IPS-11a (cell line): ENCODE results near the gene CD59.
"Not testable (repeated sequence)": the region's sequence is repeated elsewhere in the genome, so short reads cannot be mapped to it uniquely, and the experiment has no call there.

Experiments used
- H3K4me3 ChIP-seq: one replicate; pipeline ENCODE4 v1.5.1; 2013; ENCODE audit warnings: low read depth, low read length, control low read depth

CD59 gene

GRCh38 chr11:33669598-33670249 is 66.5 kb downstream of the CD59 start:
- H3K4me3 ChIP-seq, result no peak overlapping the region

- no peak overlapping the region for H3K4me3 ChIP-seq
These were observed 67.1 kb downstream of the CD59 start for GRCh38 chr11:33668951-33669596.

DNA sequence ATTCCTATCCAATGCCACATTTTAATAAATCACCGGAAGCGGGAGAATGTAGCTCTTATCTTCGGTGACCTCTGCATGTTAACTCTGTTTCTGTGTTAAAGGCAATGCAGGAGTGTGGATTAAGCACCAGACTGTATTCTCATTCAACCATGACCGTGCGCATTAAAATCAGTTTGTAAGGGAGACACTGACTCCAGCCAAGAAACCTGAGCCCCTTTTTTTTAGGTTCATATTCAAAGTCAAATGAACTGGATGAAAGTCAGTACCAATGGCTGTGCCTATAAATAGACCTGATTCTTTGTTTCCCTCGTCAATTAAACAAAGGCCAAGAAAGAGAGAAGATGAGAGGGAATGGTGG is 67.8 kb downstream of the CD59 start:
- no peak overlapping the region for H3K4me3 ChIP-seq

DNA sequence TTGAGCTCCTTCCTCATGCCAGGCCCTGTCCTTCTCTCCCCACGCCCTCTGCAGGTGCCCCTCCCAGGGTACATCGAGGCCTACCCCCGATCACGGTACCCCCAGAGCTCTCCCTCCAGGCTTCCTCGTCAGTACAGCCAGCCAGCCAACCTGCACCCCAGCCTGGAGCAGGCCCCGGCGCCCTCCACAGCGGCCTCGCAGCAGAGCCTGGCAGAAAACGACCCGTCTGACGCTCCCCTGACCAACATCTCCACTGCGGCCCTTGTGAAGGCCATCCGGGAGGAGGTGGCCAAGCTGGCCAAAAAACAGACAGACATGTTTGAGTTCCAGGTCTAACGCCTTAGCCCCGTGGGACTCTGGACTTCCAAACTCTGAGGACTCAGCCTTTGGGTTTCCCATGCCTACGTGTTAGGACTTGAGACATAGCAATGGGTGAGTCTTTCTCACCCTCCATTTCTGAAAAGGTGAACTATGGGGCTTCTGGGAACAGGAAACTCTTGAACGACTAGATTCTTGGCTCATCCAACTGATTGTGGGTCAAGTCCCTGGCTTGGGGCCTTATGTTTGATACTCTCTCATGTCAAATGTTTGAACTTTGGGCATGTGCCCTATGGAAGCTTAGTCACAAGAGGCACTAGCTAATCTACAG is 68.3 kb downstream of the CD59 start:
- H3K4me3 ChIP-seq, result no peak overlapping the region

DNA sequence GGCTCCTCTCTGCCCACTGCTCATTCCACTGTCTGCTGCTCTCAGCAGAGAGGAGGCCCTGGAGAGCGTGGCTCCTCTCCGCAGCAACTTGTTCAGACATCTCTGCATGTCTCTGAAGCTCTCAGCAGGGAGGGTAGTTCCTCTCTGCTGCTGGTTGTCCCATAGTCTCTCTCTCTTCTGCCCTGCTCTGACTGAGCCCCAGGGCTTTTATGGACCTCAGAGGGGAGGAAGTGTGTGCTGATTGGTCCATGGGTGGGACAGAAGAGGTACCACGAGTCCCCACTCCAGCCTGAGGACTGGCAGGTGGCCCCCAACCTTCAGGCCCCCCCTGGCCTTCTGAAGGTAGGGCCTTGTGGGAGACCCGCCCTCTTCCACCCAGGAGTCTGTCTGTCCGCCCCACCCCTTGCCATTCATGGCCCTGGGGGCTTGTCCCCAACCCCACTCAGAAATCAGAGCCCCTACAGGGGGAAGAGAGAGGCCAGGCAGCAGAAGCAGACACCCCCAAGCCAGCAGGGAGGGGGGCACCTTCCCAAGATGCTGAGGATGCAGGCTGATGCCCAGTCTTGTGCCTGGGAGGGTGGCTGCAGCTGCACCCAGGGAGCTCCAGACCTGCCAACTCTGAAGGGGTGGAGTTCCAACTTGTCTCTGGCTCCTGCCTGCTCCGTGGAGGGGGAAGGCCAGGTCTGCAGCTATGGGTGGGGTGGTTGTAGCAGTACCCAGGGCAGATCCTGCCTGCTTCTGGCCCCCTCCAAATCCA is 70.7 kb downstream of the CD59 start:
- H3K4me3 ChIP-seq, result no peak overlapping the region

DNA sequence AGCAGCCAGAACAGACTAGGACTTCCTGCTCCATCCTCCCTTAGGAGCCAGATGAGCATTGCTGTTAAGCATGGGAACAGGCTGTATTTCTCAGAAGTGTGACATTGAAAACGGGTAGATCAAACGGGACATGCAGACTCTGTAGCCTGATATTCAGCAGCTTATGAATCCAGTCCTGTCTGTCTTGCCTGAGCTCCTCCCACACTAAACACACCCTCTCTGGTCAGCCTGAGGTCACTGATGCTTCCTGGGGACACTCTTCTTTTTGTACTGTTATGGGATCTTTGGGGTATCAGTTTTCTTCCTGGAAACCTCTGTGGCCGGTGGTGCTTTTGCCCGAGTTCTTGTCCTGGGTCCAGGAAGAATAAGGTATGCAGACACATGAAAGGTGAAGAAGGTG is 71.4 kb downstream of the CD59 start:
- H3K4me3 ChIP-seq, result no peak overlapping the region

- no peak overlapping the region for H3K4me3 ChIP-seq
These were observed 72.1 kb downstream of the CD59 start for GRCh38 chr11:33664166-33664565.

- no peak overlapping the region for H3K4me3 ChIP-seq
These were observed 73.1 kb downstream of the CD59 start for GRCh38 chr11:33663121-33663520.

- not testable (repeated sequence) for H3K4me3 ChIP-seq
These were observed 74.7 kb downstream of the CD59 start for GRCh38 chr11:33661526-33661925.

- no peak overlapping the region for H3K4me3 ChIP-seq
These were observed 75.3 kb downstream of the CD59 start for GRCh38 chr11:33660962-33661361.

DNA sequence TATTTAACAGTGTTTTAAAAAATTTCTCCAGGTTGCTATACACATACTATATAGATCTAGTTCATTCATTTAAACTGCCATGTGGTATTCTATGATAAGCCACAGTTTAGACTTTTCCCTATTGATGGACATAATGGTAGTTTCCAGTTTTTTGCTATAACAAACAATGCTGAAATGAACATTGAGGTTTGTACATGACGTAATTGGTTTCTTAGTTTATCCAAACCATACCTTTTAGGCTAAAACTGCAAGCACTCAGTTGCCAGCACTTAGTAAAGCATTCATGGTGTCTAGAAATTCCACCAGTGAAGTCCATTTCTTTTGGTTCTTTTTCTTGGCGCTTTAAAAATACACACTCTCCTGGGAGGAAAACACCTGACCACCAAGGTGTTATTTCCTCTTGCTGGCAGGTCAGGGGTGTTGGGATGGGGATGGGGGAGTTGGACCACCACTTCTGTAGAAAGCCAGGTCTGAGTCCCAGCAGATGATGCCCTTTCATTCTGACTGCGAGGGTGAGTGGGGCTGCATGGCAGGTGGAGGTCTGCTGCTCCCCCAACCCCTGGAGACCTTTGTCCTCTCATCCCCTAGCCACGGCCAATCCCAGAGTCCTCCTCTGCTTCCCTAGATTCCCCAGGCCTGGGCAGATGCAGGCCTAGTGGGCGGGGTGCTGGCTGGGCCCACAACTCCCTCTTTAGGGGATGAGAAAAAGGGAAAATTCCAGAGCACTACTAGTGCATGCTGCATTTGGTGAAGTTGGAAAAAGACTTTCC is 76.7 kb downstream of the CD59 start:
- H3K4me3 ChIP-seq, result no peak overlapping the region

- H3K4me3 ChIP-seq, result no peak overlapping the region
These were observed 77.9 kb downstream of the CD59 start for GRCh38 chr11:33658195-33658900.

- no peak overlapping the region for H3K4me3 ChIP-seq
These were observed 78.5 kb downstream of the CD59 start for GRCh38 chr11:33657757-33658156.

- H3K4me3 ChIP-seq, result no peak overlapping the region
These were observed 79.5 kb downstream of the CD59 start for GRCh38 chr11:33656768-33657167.

GRCh38 chr11:33655842-33656600 is 80.2 kb downstream of the CD59 start:
- no peak overlapping the region for H3K4me3 ChIP-seq

- no peak overlapping the region for H3K4me3 ChIP-seq
These were observed 81.6 kb downstream of the CD59 start for GRCh38 chr11:33654594-33654993.
